Raji (cell line): Measurements from ENCODE around the gene CYP2C8.

Experiments used
- POLR2A ChIP-seq: IDR thresholded peaks from 2 replicates; pipeline ENCODE4 v1.6.1; 2011; ENCODE audit warnings: low read depth, low read length, control low read depth; ENCODE audit not compliant: insufficient read depth

CYP2C8 gene

GRCh38 chr10:95069286-95069685 is at the start of gene CYP2C8:
Gene CYP2C8 (minus strand): TSS chr10:95069497. CDS start chr10:95069402, 95 bp downstream.
- TF ChIP-seq POLR2A = no peak

- no peak for TF ChIP-seq POLR2A
Observed at GRCh38 chr10:95116869-95117269, 47.6 kb upstream of the CYP2C8 start.

- TF ChIP-seq POLR2A = no peak
Observed at GRCh38 chr10:95097805-95098204, 28.5 kb upstream of the CYP2C8 start.

- TF ChIP-seq POLR2A = no peak
Observed at GRCh38 chr10:95096143-95096542, 26.8 kb upstream of the CYP2C8 start.

GRCh38 chr10:95077556-95077955 is 8.3 kb upstream of the CYP2C8 start:
- no peak for TF ChIP-seq POLR2A

GRCh38 chr10:95071107-95071660 is 1.9 kb upstream of the CYP2C8 start:
- TF ChIP-seq POLR2A = no peak

- no peak for TF ChIP-seq POLR2A
Observed at GRCh38 chr10:95056744-95057363, 12.4 kb downstream of the CYP2C8 start.

GRCh38 chr10:95049919-95050318 is 19.4 kb downstream of the CYP2C8 start:
- TF ChIP-seq POLR2A = no peak

GRCh38 chr10:95048206-95048605 is 21.1 kb downstream of the CYP2C8 start:
- no peak for TF ChIP-seq POLR2A

- no peak for TF ChIP-seq POLR2A
Observed at GRCh38 chr10:95039281-95039680, 30.0 kb downstream of the CYP2C8 start.

GRCh38 chr10:95035332-95036295 is 33.7 kb downstream of the CYP2C8 start:
- TF ChIP-seq POLR2A = no peak

- TF ChIP-seq POLR2A = no peak
Observed at GRCh38 chr10:95034401-95034800, 34.9 kb downstream of the CYP2C8 start.

- no peak for TF ChIP-seq POLR2A
Observed at GRCh38 chr10:95031656-95032055, 37.6 kb downstream of the CYP2C8 start.

- no peak for TF ChIP-seq POLR2A
Observed at GRCh38 chr10:95026461-95026860, 42.8 kb downstream of the CYP2C8 start.

- no peak for TF ChIP-seq POLR2A
Observed at GRCh38 chr10:94997741-94998174, 71.5 kb downstream of the CYP2C8 start.

GRCh38 chr10:94992811-94993210 is 76.5 kb downstream of the CYP2C8 start:
- TF ChIP-seq POLR2A = no peak
